Gastroesophageal sphincter (tissue), 4 donors: Measurements from ENCODE around the gene VCL. TPM values are rescaled to one million over a fixed set of nuclear protein-coding genes. Genes with fewer than 3 reads are reported as not detected.

Source experiments
- ATAC-seq: fragments of 150-250 bp; one replicate; pipeline ENCODE4 v1.9.1; 2016; ENCODE audit warnings: mild to moderate bottlenecking, moderate library complexity
- H3K27ac ChIP-seq, 4 donors: fragments of 200-600 bp; sonication (generic) in 3 of 4; 1 replicate in 3 of 4; 2 replicates in 1 of 4; pipeline ENCODE4 v1.5.1; 2016 to 2019
- H3K27me3 ChIP-seq: fragments of 200-600 bp; sonication (generic); one replicate; pipeline ENCODE4 v1.5.1; 2019
- H3K36me3 ChIP-seq, 2 donors: fragments of 200-600 bp; sonication (generic); one replicate each; pipeline ENCODE4 v1.5.1; 2019; ENCODE audit warnings: control low read depth in 1 of 2
- H3K4me1 ChIP-seq, 3 donors: fragments of 200-600 bp; sonication (generic); 1 replicate in 2 of 3; 2 replicates in 1 of 3; pipeline ENCODE4 v1.5.1; 2016 to 2019; ENCODE audit warnings: control low read depth in 2 of 3
- H3K4me3 ChIP-seq, 2 donors: fragments of 200-600 bp; sonication (generic); one replicate each; pipeline ENCODE4 v1.5.1; 2019; ENCODE audit warnings: mild to moderate bottlenecking in 1 of 2, moderate library complexity in 1 of 2
- H3K9me3 ChIP-seq, 3 donors: fragments of 200-600 bp; sonication (generic); one replicate each; pipeline ENCODE4 v1.5.1; 2017 to 2019; ENCODE audit warnings: control low read depth in 2 of 3
- CTCF ChIP-seq, 4 experiments: fragments of 200-600 bp in 2 of 4; fragments of 450-650 bp in 2 of 4; sonication (generic) in 1 of 4; IDR thresholded peaks; one replicate each; pipeline ENCODE4 v1.5.1; 2017 to 2019; ENCODE audit warnings: antibody characterized with exemption in 4 of 4, mild to moderate bottlenecking in 2 of 4, moderate library complexity in 2 of 4
- EP300 ChIP-seq: sonication (generic); formaldehyde crosslinking; IDR thresholded peaks from one replicate; pipeline ENCODE4 v1.6.1; 2017; ENCODE audit warnings: antibody characterized with exemption, mild to moderate bottlenecking
- POLR2A ChIP-seq, 2 donors: fragments of 450-650 bp; IDR thresholded peaks; one replicate each; pipeline ENCODE4 v1.6.1; 2017; ENCODE audit warnings: antibody characterized with exemption in 2 of 2, mild to moderate bottlenecking in 2 of 2, moderate library complexity in 1 of 2
- POLR2AphosphoS5 ChIP-seq: sonication (generic); formaldehyde crosslinking; IDR thresholded peaks from one replicate; pipeline ENCODE4 v1.6.1; 2017; ENCODE audit warnings: antibody characterized with exemption
- WGBS, 2 donors: methylation state at CpG; one replicate each; pipeline ENCODE4 v1.1.5; 2018; ENCODE audit warnings: low coverage in 1 of 2; 5-methylcytosine and 5-hydroxymethylcytosine counted together
- total RNA-seq, 4 donors: library from RNA; depleted of rRNA; stranded (reverse); fragments of >200 nt; gene quantifications; one replicate each; pipeline ENCODE4 v1.1.0, GENCODE V29; 2016

VCL gene
- total RNA-seq, 4 donors from 2014 or later: 433 to 615 (median 440) TPM

GRCh38 chr10:74093530-74094164, 95.7 kb downstream of the VCL start:
- no peaks in the 10 kb centered on the region for H3K9me3 ChIP-seq
- WGBS, 2 donors: 90 to 93% methylated on average over 3 of the region's 4 CpGs
- no peak for ATAC-seq

DNA sequence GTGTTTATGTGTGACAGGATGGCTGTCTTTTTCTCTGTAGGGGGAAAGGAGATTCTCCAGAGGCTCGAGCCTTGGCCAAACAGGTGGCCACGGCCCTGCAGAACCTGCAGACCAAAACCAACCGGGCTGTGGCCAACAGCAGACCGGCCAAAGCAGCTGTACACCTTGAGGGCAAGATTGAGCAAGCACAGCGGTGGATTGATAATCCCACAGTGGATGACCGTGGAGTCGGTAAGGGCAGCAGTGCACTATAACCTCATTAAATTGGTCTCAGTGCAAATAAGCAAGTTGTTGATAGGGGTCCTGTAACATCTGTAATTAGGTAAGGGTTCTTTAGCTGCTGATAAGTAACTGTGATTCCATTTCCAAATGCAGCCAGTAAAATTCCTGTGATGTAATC, 96.3 kb downstream of the VCL start:
- no peak overlapping the region for H3K4me3 ChIP-seq
- no peaks in the 10 kb centered on the region for H3K27me3 ChIP-seq
- H3K27ac ChIP-seq: no peak overlapping the region
- H3K36me3 ChIP-seq: peaks cover 15 to 100% of the 10 kb centered on the region in 2 donors
- ATAC-seq: no peak
- WGBS, 2 donors: 80 to 95% methylated on average over 3 of the region's 7 CpGs
- no peak for TF ChIP-seq POLR2A (IDR thresholded peaks at IDR 0.05)
- TF ChIP-seq CTCF (IDR thresholded peaks at IDR 0.05): no peak
- TF ChIP-seq POLR2AphosphoS5: no peak
- TF ChIP-seq EP300: no peak
- H3K4me1 ChIP-seq: peaks cover 0 to 3% (median 0%) of the 10 kb centered on the region in 3 donors
- H3K9me3 ChIP-seq: no peaks in the 10 kb centered on the region

More at GRCh38 chr10:74093530-74094164, 95.7 kb downstream of the VCL start:
- Histone ChIP-seq H3K36me3 (peaks cover 10 to 99% of the 10 kb centered on the region in 2 donors), H3K4me3 (no peak overlapping the region), H3K4me1 (peaks cover 0 to 9% (median 0%) of the 10 kb centered on the region in 3 donors), H3K27ac (no peak overlapping the region), H3K27me3 (no peaks in the 10 kb centered on the region)
- TF ChIP-seq CTCF (IDR thresholded peaks at IDR 0.05) (no peak), EP300 (no peak), POLR2A (IDR thresholded peaks at IDR 0.05) (no peak), POLR2AphosphoS5 (no peak)

DNA sequence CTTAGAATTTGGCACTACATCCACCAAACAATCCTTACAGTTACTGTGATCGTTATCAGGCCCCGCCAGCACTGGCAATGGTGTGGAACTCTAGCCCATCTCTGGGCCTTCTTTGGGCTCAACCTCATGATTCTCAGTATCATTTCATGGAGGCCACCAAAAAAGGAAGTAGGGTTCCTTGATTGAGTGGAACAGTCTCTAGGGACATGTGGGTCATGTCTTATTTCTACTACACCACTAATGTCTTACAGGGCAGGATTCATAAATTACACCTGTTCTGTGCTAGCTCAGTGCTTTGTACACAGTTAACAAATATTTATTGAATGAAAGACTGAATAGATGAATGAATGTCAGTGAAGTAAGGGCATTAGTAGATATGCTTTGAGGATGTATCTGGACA, 98.9 kb downstream of the VCL start:
- no peak overlapping the region for H3K27ac ChIP-seq
- no peak for ATAC-seq
- H3K9me3 ChIP-seq: no peaks in the 10 kb centered on the region
- WGBS, 2 donors: 89 to 92% methylated on average over 2 of the region's 2 CpGs
- TF ChIP-seq EP300: no peak
- no peak for TF ChIP-seq POLR2A (IDR thresholded peaks at IDR 0.05)
- no peak for TF ChIP-seq CTCF (IDR thresholded peaks at IDR 0.05)
- no peaks in the 10 kb centered on the region for H3K27me3 ChIP-seq
- H3K4me3 ChIP-seq: no peak overlapping the region
- H3K4me1 ChIP-seq: no peaks in the 10 kb centered on the region
- peaks cover 24 to 100% of the 10 kb centered on the region in 2 donors for H3K36me3 ChIP-seq

DNA sequence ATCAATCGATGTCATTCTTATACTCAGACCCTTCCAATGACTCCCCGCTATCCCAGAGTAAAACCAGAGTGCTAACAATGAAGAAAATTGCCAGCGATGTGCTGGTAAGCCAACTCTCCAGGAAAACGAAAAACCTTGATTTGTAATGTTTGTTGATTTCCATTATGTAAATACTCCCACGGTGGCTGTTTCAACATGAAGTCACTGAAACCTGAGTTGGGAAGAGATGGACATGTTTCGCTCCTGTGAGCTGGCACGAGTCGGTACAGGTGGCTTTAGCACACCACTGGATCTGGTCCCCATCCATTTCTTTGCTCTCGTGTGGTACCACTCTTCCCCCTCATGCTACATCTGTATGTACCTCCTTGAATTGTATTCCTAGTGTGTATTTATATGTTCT, 99.9 kb downstream of the VCL start:
- WGBS, 2 donors: 80 to 89% methylated on average over 8 to 9 of the region's 9 CpGs
- no peak for ATAC-seq
- Histone ChIP-seq H3K27ac (no peak overlapping the region), H3K9me3 (no peaks in the 10 kb centered on the region), H3K27me3 (no peaks in the 10 kb centered on the region), H3K36me3 (peaks cover 27 to 100% of the 10 kb centered on the region in 2 donors), H3K4me1 (no peaks in the 10 kb centered on the region), H3K4me3 (no peak overlapping the region)
- TF ChIP-seq EP300 (no peak), POLR2A (IDR thresholded peaks at IDR 0.05) (no peak), CTCF (IDR thresholded peaks at IDR 0.05) (no peak), POLR2AphosphoS5 (no peak)

DNA sequence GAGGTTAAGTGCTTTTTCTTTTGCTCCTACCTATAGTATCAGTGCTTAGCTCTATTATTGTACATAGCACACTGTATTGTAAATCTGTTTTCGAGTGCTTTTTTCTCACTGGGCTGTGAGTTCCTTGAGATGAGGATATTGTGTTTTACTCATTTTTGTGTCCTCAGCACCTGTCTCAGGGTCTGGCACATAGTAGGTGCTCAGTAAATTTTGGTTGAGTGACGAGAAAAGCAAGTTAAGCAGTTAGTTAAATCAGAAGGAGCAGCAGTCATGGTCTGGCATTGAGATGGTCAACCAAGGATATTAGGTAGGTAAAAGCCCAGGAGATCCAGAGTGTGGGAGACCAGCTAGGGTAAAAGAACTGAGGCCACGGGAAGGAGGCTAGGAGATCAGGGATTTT, 101.5 kb downstream of the VCL start:
- Histone ChIP-seq H3K4me1 (peaks cover 0 to 10% (median 0%) of the 10 kb centered on the region in 3 donors), H3K27me3 (no peaks in the 10 kb centered on the region), H3K4me3 (no peak overlapping the region), H3K9me3 (no peaks in the 10 kb centered on the region), H3K27ac (peak overlapping the region in 1 of 4 donors; percentile 24), H3K36me3 (peaks cover 27 to 100% of the 10 kb centered on the region in 2 donors)
- no peak for ATAC-seq
- 85 to 88% methylated on average over 2 to 3 of the region's 3 CpGs for WGBS, 2 donors
- TF ChIP-seq POLR2A (IDR thresholded peaks at IDR 0.05) (no peak), EP300 (no peak)
